ENCODE data around the gene TMEM100.

GRCh38 chr17:55690105-55690508 lies 32.6 kb downstream of the TMEM100 start:
- TF ChIP-seq L3MBTL2 (conservative IDR thresholded peaks at IDR 0.05) (no peak), FOXK2 (IDR thresholded peaks at IDR 0.05) (no peak), FOXM1 (IDR thresholded peaks at IDR 0.05; ENCODE audit: borderline replicate concordance) (no peak), HDGF (IDR thresholded peaks at IDR 0.05; ENCODE audit: borderline replicate concordance) (no peak), ARNT (IDR thresholded peaks at IDR 0.05) (no peak), BHLHE40 (IDR thresholded peaks at IDR 0.05; ENCODE audit: borderline replicate concordance) (no peak), SUZ12 (IDR thresholded peaks at IDR 0.05) (no peak), PKNOX1 (IDR thresholded peaks at IDR 0.05) (no peak), SP1 (IDR thresholded peaks at IDR 0.05) (no peak), FOXA1 (IDR thresholded peaks at IDR 0.05) (no peak), TARDBP (IDR thresholded peaks at IDR 0.05) (no peak)

Data from HEK293T (cell line).